Body of pancreas (tissue), 4 donors: ENCODE results near the gene REM2.
"Not testable (repeated sequence)": the region's sequence is repeated elsewhere in the genome, so short reads cannot be mapped to it uniquely, and the experiment has no call there.

Source experiments
- CTCF ChIP-seq, 7 experiments: fragments of 450-650 bp in 4 of 7; fragments of 200-600 bp in 3 of 7; sonication (generic) in 3 of 7; IDR thresholded peaks; one replicate each; pipeline ENCODE4 v1.5.1; 2016 to 2019; ENCODE audit warnings: antibody characterized with exemption in 7 of 7
- POLR2A ChIP-seq, 3 donors: fragments of 450-650 bp; IDR thresholded peaks; one replicate each; pipeline ENCODE4 v1.6.1; 2016; ENCODE audit warnings: antibody characterized with exemption in 3 of 3, mild to moderate bottlenecking in 2 of 3

GRCh38 chr14:22852178-22852577 lies 30.8 kb upstream of the REM2 start:
- TF ChIP-seq CTCF, POLR2A (IDR thresholded peaks at IDR 0.05): not testable (repeated sequence)
